Heart left ventricle (tissue), 13 donors: ENCODE results near the gene VAT1L.

Source experiments
- CTCF ChIP-seq, 12 donors: fragments of 200-600 bp; sonication (generic) in 4 of 12; IDR thresholded peaks; one replicate each; pipeline versions ENCODE4 v1.5.0 to v1.8.0; 2018 to 2022; ENCODE audit warnings: antibody characterized with exemption in 12 of 12, mild to moderate bottlenecking in 5 of 12
- POLR2A ChIP-seq, 2 donors: fragments of 450-650 bp; IDR thresholded peaks; one replicate each; pipeline ENCODE4 v1.6.1; 2017; ENCODE audit warnings: antibody characterized with exemption in 2 of 2, mild to moderate bottlenecking in 2 of 2, moderate library complexity in 2 of 2
- donor health status: ischemic (EF 13 %, LVEDD 7.1; RV severe dilation, severe dysfunction).
- donor health status: DM: no; HTN: yes; CAD: no.
- donor health status: DM: no; HTN: no; CAD: no.
- donor health status: ischemic (EF 25% LVEDD 6.9; RV normal size, moderate dysfunction).
- donor health status: ischemic (EF 25% LVEDD 5.7; RV mildly dilated, moderate dysfunction).
- donor health status: ischemic (EF 35%, LVEDD 5.7; RV mildly dilated, moderate dysfunction).
- donor health status: nonischemic (EF 11% LVEDD 7.7; RV severe dilation, severe dysfunction).
- donor health status: DM: yes; HTN: yes; CAD: no.
- donor health status: PGD.
- donor health status: ischemic (EF 29% LVEDD 5.4; RV normal size, mild dysfunction).
- donor health status: nonischemic (EF 23%, LVEDD 6.1; RV moderate dilation, normal function).

GRCh38 chr16:77929004-77929403 is 140.6 kb downstream of the VAT1L start:
- TF ChIP-seq CTCF (IDR thresholded peaks at IDR 0.05) = no peak
- TF ChIP-seq POLR2A (IDR thresholded peaks at IDR 0.05) = no peak
